SK-N-SH (cell line): Measurements from ENCODE around the gene MAPK8IP1. TPM values are rescaled to one million over a fixed set of nuclear protein-coding genes. Genes with fewer than 3 reads are reported as not detected.

Experiments used
- CTCF ChIA-PET: fragments of 300-600, 350-600 bp; formaldehyde crosslinking; extraction: SDS; loops from one replicate; lab custom pipeline; 2021; lab: Yijun Ruan, JAX
- POLR2A ChIA-PET: fragments of 350-600 bp; sonication (Branson Sonifier 250); formaldehyde crosslinking; extraction: SDS; loops from one replicate; lab custom pipeline; 2020; ENCODE audit warnings: antibody characterized with exemption, inconsistent platforms; lab: Yijun Ruan, JAX
- DNase-seq: peaks from one replicate; pipeline ENCODE4 v3.0.0; 2012
- H2AFZ ChIP-seq: fragments of 200-600 bp; sonication (generic); 2 replicates; pipeline ENCODE4 v1.8.1; 2016; ENCODE audit warnings: antibody characterized with exemption, mild to moderate bottlenecking, low read depth
- H3F3A ChIP-seq: fragments of 200-600 bp; sonication (generic); replicated peaks from 2 replicates; pipeline ENCODE3; 2016; ENCODE audit warnings: antibody characterized with exemption, mild to moderate bottlenecking; ENCODE audit not compliant: insufficient read depth
- H3K27ac ChIP-seq, 2 experiments: fragments of 200-500 bp in 1 of 2; fragments of 200-600 bp in 1 of 2; sonication (Bioruptor generic) in 1 of 2; sonication (generic), shearing (Covaris generic) in 1 of 2; 2 replicates each; pipeline versions ENCODE4 v1.5.1 to v1.6.1; 2014 to 2016; ENCODE audit warnings: low read depth in 2 of 2, inconsistent platforms in 1 of 2, low read length in 1 of 2, mild to moderate bottlenecking in 1 of 2, mixed read lengths in 1 of 2
- H3K27me3 ChIP-seq: fragments of 200-600 bp; sonication (generic), shearing (Covaris generic); 2 replicates; pipeline ENCODE4 v1.6.1; 2016; ENCODE audit warnings: mixed run types; ENCODE audit not compliant: insufficient read depth
- H3K36me3 ChIP-seq, 2 experiments: fragments of 200-500 bp in 1 of 2; fragments of 200-600 bp in 1 of 2; sonication (Bioruptor generic) in 1 of 2; sonication (generic) in 1 of 2; replicated peaks in 1 of 2; 2 replicates each; pipeline versions ENCODE3 to v1.5.1; 2014 to 2016; ENCODE audit warnings: low read length in 1 of 2, mild to moderate bottlenecking in 1 of 2; ENCODE audit not compliant: insufficient read depth in 2 of 2, control insufficient read depth in 1 of 2
- H3K4me1 ChIP-seq, 2 experiments: fragments of 200-500 bp in 1 of 2; fragments of 200-600 bp in 1 of 2; sonication (Bioruptor generic) in 1 of 2; sonication (generic), shearing (Covaris generic) in 1 of 2; 2 replicates each; pipeline versions ENCODE4 v1.5.1 to v1.6.1; 2014 to 2016; ENCODE audit warnings: low read depth in 1 of 2, low read length in 1 of 2, mixed run types in 1 of 2; ENCODE audit not compliant: insufficient read depth in 2 of 2, control insufficient read depth in 1 of 2
- H3K4me2 ChIP-seq: fragments of 200-600 bp; sonication (generic), shearing (Covaris generic); 2 replicates; pipeline ENCODE4 v1.6.1; 2017; ENCODE audit warnings: mixed run types
- H3K4me3 ChIP-seq, 2 experiments: fragments of 200-500 bp in 1 of 2; fragments of 200-600 bp in 1 of 2; sonication (Bioruptor generic) in 1 of 2; sonication (generic), shearing (Covaris generic) in 1 of 2; 2 replicates each; pipeline versions ENCODE4 v1.5.1 to v1.8.1; 2014 to 2016; ENCODE audit warnings: low read depth in 2 of 2, inconsistent platforms in 1 of 2, low read length in 1 of 2, mild to moderate bottlenecking in 1 of 2, mixed read lengths in 1 of 2, moderate library complexity in 1 of 2
- H3K79me2 ChIP-seq: fragments of 200-600 bp; sonication (generic); 2 replicates; pipeline ENCODE4 v1.8.1; 2017; ENCODE audit warnings: mild to moderate bottlenecking; ENCODE audit not compliant: insufficient read depth
- H3K9ac ChIP-seq: fragments of 200-600 bp; sonication (generic); 2 replicates; pipeline ENCODE4 v1.6.1; 2017; ENCODE audit warnings: mixed run types
- H3K9me2 ChIP-seq: fragments of 200-600 bp; sonication (generic); 2 replicates; pipeline ENCODE4 v1.6.1; 2017; ENCODE audit warnings: mixed run types
- H3K9me3 ChIP-seq: fragments of 200-600 bp; sonication (generic); 2 replicates; pipeline ENCODE4 v1.6.1; 2017; ENCODE audit warnings: mixed run types, mild to moderate bottlenecking, moderate library complexity
- H4K20me1 ChIP-seq: fragments of 200-600 bp; sonication (generic); 2 replicates; pipeline ENCODE4 v1.6.1; 2017; ENCODE audit warnings: mild to moderate bottlenecking, mixed run types; ENCODE audit not compliant: insufficient read depth
- ELF1 ChIP-seq: IDR thresholded peaks from 2 replicates; pipeline ENCODE4 v1.4.0; 2012
- FOXM1 ChIP-seq: IDR thresholded peaks from 2 replicates; pipeline ENCODE4 v1.4.0; 2012; ENCODE audit warnings: low read depth, mild to moderate bottlenecking
- MXI1 ChIP-seq: IDR thresholded peaks from 2 replicates; pipeline ENCODE4 v1.6.1; 2012; ENCODE audit warnings: mild to moderate bottlenecking, low read depth, low read length, improper control_type of control experiment
- NFIC ChIP-seq: IDR thresholded peaks from 2 replicates; pipeline ENCODE4 v1.4.0; 2012; ENCODE audit warnings: borderline replicate concordance
- POLR2AphosphoS5 ChIP-seq: IDR thresholded peaks from 2 replicates; pipeline ENCODE4 v1.6.1; 2012; ENCODE audit warnings: low read depth, low read length
- RAD21 ChIP-seq: IDR thresholded peaks from 2 replicates; pipeline ENCODE4 v1.6.1; 2012; ENCODE audit warnings: mild to moderate bottlenecking, low read length
- RXRA ChIP-seq: IDR thresholded peaks from 2 replicates; pipeline ENCODE4 v1.4.0; 2012; ENCODE audit warnings: low read depth, mild to moderate bottlenecking, borderline replicate concordance
- SIN3A ChIP-seq: IDR thresholded peaks from 2 replicates; pipeline ENCODE4 v1.6.1; 2012; ENCODE audit warnings: low read depth, mild to moderate bottlenecking, low read length, moderate library complexity, borderline replicate concordance
- SMC3 ChIP-seq: IDR thresholded peaks from 2 replicates; pipeline ENCODE4 v1.6.1; 2012; ENCODE audit warnings: low read depth, low read length, improper control_type of control experiment
- TAF1 ChIP-seq: IDR thresholded peaks from 2 replicates; pipeline ENCODE4 v1.6.1; 2012; ENCODE audit warnings: low read depth, mild to moderate bottlenecking, low read length, moderate library complexity, borderline replicate concordance
- TCF12 ChIP-seq: IDR thresholded peaks from 2 replicates; pipeline ENCODE4 v1.4.0; 2012
- USF1 ChIP-seq: IDR thresholded peaks from 2 replicates; pipeline ENCODE4 v1.4.0; 2012; ENCODE audit warnings: low read depth, borderline replicate concordance
- YY1 ChIP-seq: IDR thresholded peaks from 2 replicates; pipeline ENCODE4 v1.4.0; 2012; ENCODE audit warnings: low read depth, mild to moderate bottlenecking
- WGBS: methylation state at CpG from one replicate; pipeline ENCODE4 v1.1.6; 2017; ENCODE audit warnings: low lambda C conversion rate; 5-methylcytosine and 5-hydroxymethylcytosine counted together
- polyA plus RNA-seq, 3 experiments: library from polyadenylated mRNA; depleted of rRNA; stranded (reverse); fragments of >200 nt; gene quantifications; 2 replicates each; pipeline ENCODE4 v1.2.3, GENCODE V29; 2012
- TF ChIP-seq, protein P1 (sequence below): IDR thresholded peaks from 2 replicates; pipeline ENCODE4 v1.4.0; 2012; ENCODE audit warnings: low read depth
- TF ChIP-seq, protein P2 (sequence below): fragments of 150-350 bp; IDR thresholded peaks from 2 replicates; pipeline ENCODE4 v1.6.1; 2017; ENCODE audit warnings: antibody characterized with exemption, low read length, low read depth, borderline replicate concordance
- TF ChIP-seq, protein P3 (sequence below): fragments of 200-600 bp; sonication (generic); IDR thresholded peaks from 2 replicates; pipeline ENCODE4 v1.6.1; 2017; ENCODE audit warnings: antibody characterized with exemption, mild to moderate bottlenecking, moderate library complexity

MAPK8IP1 gene
- polyA plus RNA-seq, 1 of the 3 experiments (the other 2 are of a cell fraction): 12.5 TPM

DNA sequence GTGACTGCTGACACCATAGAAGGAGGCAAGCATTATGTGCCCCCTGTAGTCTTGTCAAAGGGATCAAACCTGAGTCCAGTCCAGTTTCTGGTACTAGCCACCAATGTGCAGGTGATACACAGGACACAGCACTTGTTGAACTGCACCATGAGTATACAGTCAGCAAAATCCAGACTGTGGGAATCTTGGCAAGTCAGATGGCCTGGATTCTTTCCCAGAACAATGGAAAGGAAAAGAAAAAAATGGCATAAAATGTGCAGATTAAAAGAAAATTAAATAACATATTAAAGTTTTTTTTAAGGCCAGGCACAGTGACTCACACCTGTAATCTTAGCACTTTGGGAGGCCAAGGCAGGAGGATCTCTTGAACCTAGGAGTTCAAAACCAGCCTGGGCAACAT, 21.4 kb upstream of the MAPK8IP1 start (continued):
- TF ChIP-seq MXI1 (no peak), TAF1 (no peak), USF1 (no peak), TCF12 (no peak), POLR2AphosphoS5 (no peak), RAD21 (no peak), RXRA (no peak)
- TF ChIP-seq, protein P1, sequence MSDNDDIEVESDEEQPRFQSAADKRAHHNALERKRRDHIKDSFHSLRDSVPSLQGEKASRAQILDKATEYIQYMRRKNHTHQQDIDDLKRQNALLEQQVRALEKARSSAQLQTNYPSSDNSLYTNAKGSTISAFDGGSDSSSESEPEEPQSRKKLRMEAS: no peak
- TF ChIP-seq, protein P2, sequence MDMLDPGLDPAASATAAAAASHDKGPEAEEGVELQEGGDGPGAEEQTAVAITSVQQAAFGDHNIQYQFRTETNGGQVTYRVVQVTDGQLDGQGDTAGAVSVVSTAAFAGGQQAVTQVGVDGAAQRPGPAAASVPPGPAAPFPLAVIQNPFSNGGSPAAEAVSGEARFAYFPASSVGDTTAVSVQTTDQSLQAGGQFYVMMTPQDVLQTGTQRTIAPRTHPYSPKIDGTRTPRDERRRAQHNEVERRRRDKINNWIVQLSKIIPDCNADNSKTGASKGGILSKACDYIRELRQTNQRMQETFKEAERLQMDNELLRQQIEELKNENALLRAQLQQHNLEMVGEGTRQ: no peak

DNA sequence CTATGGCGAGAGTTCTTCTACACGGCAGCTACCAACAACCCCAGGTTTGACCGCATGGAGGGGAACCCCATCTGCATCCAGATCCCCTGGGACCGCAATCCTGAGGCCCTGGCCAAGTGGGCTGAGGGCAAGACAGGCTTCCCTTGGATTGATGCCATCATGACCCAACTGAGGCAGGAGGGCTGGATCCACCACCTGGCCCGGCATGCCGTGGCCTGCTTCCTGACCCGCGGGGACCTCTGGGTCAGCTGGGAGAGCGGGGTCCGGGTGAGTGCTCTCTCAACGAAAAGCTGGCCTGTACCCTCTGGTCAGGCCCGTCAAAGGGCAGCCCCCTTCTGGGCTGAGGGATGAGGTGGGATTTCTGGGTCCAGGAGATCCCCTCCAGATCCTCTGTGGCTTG, 15.9 kb upstream of the MAPK8IP1 start:
- H3K36me3 ChIP-seq: peaks cover 8 to 42% of the 10 kb centered on the region in 2 experiments

More for the DNA sequence above, 15.9 kb upstream of the MAPK8IP1 start:
- Histone ChIP-seq H3K4me1 (peaks cover 9 to 17% of the 10 kb centered on the region in 2 experiments; a peak in 3 of 4 replicates), H3F3A (peaks cover 23% of the 10 kb centered on the region), H3K27me3 (no peaks in the 10 kb centered on the region), H4K20me1 (no peaks in the 10 kb centered on the region), H3K27ac (no peak overlapping the region), H3K9me3 (no peaks in the 10 kb centered on the region), H3K4me3 (no peak overlapping the region), H3K9me2 (no peaks in the 10 kb centered on the region), H3K9ac (no peak overlapping the region), H2AFZ (no peak overlapping the region), H3K4me2 (no peak overlapping the region), H3K79me2 (no peaks in the 10 kb centered on the region)
- TF ChIP-seq, protein P3, sequence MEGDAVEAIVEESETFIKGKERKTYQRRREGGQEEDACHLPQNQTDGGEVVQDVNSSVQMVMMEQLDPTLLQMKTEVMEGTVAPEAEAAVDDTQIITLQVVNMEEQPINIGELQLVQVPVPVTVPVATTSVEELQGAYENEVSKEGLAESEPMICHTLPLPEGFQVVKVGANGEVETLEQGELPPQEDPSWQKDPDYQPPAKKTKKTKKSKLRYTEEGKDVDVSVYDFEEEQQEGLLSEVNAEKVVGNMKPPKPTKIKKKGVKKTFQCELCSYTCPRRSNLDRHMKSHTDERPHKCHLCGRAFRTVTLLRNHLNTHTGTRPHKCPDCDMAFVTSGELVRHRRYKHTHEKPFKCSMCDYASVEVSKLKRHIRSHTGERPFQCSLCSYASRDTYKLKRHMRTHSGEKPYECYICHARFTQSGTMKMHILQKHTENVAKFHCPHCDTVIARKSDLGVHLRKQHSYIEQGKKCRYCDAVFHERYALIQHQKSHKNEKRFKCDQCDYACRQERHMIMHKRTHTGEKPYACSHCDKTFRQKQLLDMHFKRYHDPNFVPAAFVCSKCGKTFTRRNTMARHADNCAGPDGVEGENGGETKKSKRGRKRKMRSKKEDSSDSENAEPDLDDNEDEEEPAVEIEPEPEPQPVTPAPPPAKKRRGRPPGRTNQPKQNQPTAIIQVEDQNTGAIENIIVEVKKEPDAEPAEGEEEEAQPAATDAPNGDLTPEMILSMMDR: no peak
- TF ChIP-seq FOXM1: no peak
- no peak for TF ChIP-seq SIN3A
- TF ChIP-seq NFIC: no peak
- no peak for TF ChIP-seq RXRA
- TF ChIP-seq, protein P2: no peak
- TF ChIP-seq ELF1: no peak
- no peak for TF ChIP-seq YY1
- TF ChIP-seq SMC3: no peak
- ChIA-PET CTCF (interaction anchor here (6.2 kb wide), 1 partner anchor 9 kb away, joined by 118 read pairs; no protein-coding TSS in a partner anchor), POLR2A (no interaction called here)
- DNase-seq: no peak
- WGBS: 63% methylated on average over 3 of the region's 12 CpGs
